ENCODE results near the gene ALG1L2. TPM values are rescaled to one million over a fixed set of nuclear protein-coding genes. Genes with fewer than 3 reads are reported as not detected.
"Not testable (repeated sequence)": the region's sequence is repeated elsewhere in the genome, so short reads cannot be mapped to it uniquely, and the experiment has no call there.

The ALG1L2 gene
- polyA plus RNA-seq, 1 of the 3 experiments (the other 2 are of a cell fraction): not detected

DNA sequence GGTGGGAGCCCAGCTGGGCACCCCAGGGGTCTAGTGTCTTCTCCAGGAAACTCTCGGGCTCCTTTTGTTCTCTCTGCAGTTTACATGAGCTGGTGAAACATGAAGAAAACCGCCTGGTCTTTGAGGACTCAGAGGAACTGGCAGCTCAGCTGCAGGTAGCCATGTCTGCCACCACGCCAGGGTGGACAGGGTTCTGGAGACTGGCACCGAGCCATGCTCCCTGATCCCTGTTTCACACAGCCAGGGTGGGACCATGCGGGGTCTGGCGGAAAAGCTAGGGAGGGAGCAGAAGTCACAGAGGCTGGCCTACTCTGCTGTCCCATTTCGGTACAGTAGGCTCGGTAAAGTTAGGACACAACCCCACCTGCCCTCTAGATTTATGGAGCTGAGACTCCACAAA is 15.5 kb downstream of the ALG1L2 start:
- 82% methylated on average over 6 of the region's 8 CpGs for WGBS (ENCODE audit: low lambda C conversion rate)
- CTCF ChIA-PET: interaction anchor here (1.0 to 13.8 kb wide), 2 partner anchors 94 to 154 kb away, joined by 4 to 146 read pairs; no protein-coding TSS in a partner anchor
- POLR2A ChIA-PET: not testable (repeated sequence)

DNA sequence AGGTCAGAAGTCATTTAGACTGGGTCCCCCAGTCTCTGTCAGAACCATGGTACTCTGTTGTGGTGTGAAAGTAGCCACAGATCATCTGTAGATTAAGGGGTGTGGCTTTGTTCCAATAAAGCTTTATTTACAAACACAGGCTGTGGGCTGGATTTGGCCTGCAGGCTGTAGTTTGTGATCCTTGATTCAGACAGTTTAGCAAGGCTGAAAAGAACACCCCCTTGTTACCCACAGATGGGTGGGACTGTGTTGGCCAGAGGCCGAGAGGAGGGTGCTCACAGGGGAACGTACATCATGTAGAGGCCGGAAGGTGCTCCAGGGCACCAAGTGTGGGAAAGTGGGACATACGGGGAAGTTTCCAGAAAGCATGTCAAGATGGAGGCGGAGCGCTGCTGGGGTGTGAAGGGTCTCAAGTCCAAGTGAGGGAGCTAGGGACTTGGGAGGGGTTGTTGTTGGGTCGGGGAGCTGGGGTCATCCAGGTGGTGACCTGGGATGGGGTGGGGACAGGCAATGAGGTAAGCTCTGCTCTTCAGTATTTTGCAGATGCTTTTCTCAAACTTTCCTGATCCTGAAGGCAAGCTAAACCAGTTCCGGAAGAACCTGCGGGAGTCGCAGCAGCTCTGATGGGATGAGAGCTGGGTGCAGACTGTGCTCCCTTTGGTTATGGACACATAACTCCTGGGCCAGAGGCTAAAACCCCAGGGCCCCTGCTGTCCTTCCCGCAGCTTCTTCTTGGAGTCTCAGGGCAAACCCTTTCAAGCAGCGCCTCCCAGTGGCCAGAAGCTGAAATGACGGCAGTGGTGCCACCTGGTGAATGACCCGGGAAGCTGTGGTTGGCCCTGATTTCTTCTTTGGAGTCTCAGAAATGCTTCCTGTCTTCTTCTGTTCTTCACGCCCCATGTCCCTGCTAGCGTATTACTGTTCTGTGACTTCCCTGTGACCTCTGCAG is 16.3 kb downstream of the ALG1L2 start:
- H3K9me3 ChIP-seq; POLR2A ChIA-PET; H3K9me2 ChIP-seq; H3K79me2 ChIP-seq (ENCODE audit: insufficient read depth); H3K4me3 ChIP-seq (ENCODE audit: low read depth in 2 of 2, low read length in 1 of 2); H3K27me3 ChIP-seq (ENCODE audit: insufficient read depth); H3K36me3 ChIP-seq (replicated peaks in 1 of 2; ENCODE audit: control insufficient read depth in 1 of 2, insufficient read depth in 2 of 2, low read length in 1 of 2); H3K27ac ChIP-seq (ENCODE audit: low read depth in 2 of 2, low read length in 1 of 2); DNase-seq; H4K20me1 ChIP-seq (ENCODE audit: insufficient read depth); H3F3A ChIP-seq (replicated peaks; ENCODE audit: insufficient read depth); H2AFZ ChIP-seq (ENCODE audit: low read depth); H3K4me1 ChIP-seq (ENCODE audit: control insufficient read depth in 1 of 2, insufficient read depth in 2 of 2, low read depth in 1 of 2, low read length in 1 of 2); H3K9ac ChIP-seq; H3K4me2 ChIP-seq: not testable (repeated sequence)
- TF ChIP-seq, protein P1, sequence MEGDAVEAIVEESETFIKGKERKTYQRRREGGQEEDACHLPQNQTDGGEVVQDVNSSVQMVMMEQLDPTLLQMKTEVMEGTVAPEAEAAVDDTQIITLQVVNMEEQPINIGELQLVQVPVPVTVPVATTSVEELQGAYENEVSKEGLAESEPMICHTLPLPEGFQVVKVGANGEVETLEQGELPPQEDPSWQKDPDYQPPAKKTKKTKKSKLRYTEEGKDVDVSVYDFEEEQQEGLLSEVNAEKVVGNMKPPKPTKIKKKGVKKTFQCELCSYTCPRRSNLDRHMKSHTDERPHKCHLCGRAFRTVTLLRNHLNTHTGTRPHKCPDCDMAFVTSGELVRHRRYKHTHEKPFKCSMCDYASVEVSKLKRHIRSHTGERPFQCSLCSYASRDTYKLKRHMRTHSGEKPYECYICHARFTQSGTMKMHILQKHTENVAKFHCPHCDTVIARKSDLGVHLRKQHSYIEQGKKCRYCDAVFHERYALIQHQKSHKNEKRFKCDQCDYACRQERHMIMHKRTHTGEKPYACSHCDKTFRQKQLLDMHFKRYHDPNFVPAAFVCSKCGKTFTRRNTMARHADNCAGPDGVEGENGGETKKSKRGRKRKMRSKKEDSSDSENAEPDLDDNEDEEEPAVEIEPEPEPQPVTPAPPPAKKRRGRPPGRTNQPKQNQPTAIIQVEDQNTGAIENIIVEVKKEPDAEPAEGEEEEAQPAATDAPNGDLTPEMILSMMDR (IDR thresholded peaks at IDR 0.05): peak; percentile 61
- CTCF ChIA-PET: interaction anchor here (0.6 to 13.8 kb wide), 2 partner anchors 135 to 155 kb away, joined by 3 to 146 read pairs; no protein-coding TSS in a partner anchor
- 45% methylated on average over 12 of the region's 16 CpGs for WGBS (ENCODE audit: low lambda C conversion rate)

More for the DNA sequence above, 15.5 kb downstream of the ALG1L2 start:
- H3K9me2 ChIP-seq; H3K79me2 ChIP-seq (ENCODE audit: insufficient read depth); H3K4me3 ChIP-seq (ENCODE audit: low read depth in 2 of 2, low read length in 1 of 2); H3K9ac ChIP-seq; H3K36me3 ChIP-seq (replicated peaks in 1 of 2; ENCODE audit: control insufficient read depth in 1 of 2, insufficient read depth in 2 of 2, low read length in 1 of 2); H3K9me3 ChIP-seq; H3K4me1 ChIP-seq (ENCODE audit: control insufficient read depth in 1 of 2, insufficient read depth in 2 of 2, low read depth in 1 of 2, low read length in 1 of 2); H2AFZ ChIP-seq (ENCODE audit: low read depth); H3K27ac ChIP-seq (ENCODE audit: low read depth in 2 of 2, low read length in 1 of 2); H3F3A ChIP-seq (replicated peaks; ENCODE audit: insufficient read depth); DNase-seq; H4K20me1 ChIP-seq (ENCODE audit: insufficient read depth); H3K27me3 ChIP-seq (ENCODE audit: insufficient read depth); H3K4me2 ChIP-seq: not testable (repeated sequence)

- H3K27ac ChIP-seq (ENCODE audit: low read depth in 2 of 2, low read length in 1 of 2); POLR2A ChIA-PET; H3K4me2 ChIP-seq; H2AFZ ChIP-seq (ENCODE audit: low read depth); H3K27me3 ChIP-seq (ENCODE audit: insufficient read depth); H3K9ac ChIP-seq; H3K9me3 ChIP-seq; DNase-seq; H3F3A ChIP-seq (replicated peaks; ENCODE audit: insufficient read depth); H3K36me3 ChIP-seq (replicated peaks in 1 of 2; ENCODE audit: control insufficient read depth in 1 of 2, insufficient read depth in 2 of 2, low read length in 1 of 2); H3K9me2 ChIP-seq; H3K79me2 ChIP-seq (ENCODE audit: insufficient read depth); H3K4me1 ChIP-seq (ENCODE audit: control insufficient read depth in 1 of 2, insufficient read depth in 2 of 2, low read depth in 1 of 2, low read length in 1 of 2); H3K4me3 ChIP-seq (ENCODE audit: low read depth in 2 of 2, low read length in 1 of 2); H4K20me1 ChIP-seq (ENCODE audit: insufficient read depth): not testable (repeated sequence)
- CTCF ChIA-PET: interaction anchor here (0.6 to 13.8 kb wide), 2 partner anchors 136 to 156 kb away, joined by 3 to 146 read pairs; no protein-coding TSS in a partner anchor
- 60% methylated on average over 19 of the region's 19 CpGs for WGBS (ENCODE audit: low lambda C conversion rate)
Measured at GRCh38 chr3:130098639-130099385, 17.2 kb downstream of the ALG1L2 start.

DNA sequence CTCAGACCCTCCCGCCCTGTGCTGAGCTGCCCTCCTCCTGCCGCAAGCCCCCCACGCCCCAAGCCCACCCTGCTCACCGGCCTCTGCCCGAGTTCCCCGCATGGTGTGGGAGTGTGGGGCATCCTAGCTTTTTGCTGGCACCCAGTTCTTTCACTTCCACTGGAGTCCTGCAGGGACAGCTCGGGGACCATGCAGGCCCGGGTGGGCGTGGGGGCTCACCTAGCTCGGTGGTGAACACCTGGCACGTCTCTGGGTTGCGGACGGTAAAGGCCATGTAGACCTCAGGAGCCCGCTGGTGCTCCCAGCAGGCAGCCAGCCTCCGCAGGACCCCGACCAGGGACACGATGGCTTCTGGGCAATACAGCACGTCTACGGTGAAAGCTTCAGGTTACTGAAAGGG is 20.9 kb downstream of the ALG1L2 start:
- not testable (repeated sequence) for H2AFZ ChIP-seq (ENCODE audit: low read depth)

GRCh38 chr3:130104191-130104590 is 22.6 kb downstream of the ALG1L2 start:
- H3K79me2 ChIP-seq (ENCODE audit: insufficient read depth); H3K4me3 ChIP-seq (ENCODE audit: low read depth in 2 of 2, low read length in 1 of 2); H4K20me1 ChIP-seq (ENCODE audit: insufficient read depth); H3K27me3 ChIP-seq (ENCODE audit: insufficient read depth); H3K9me2 ChIP-seq; H2AFZ ChIP-seq (ENCODE audit: low read depth); H3K27ac ChIP-seq (ENCODE audit: low read depth in 2 of 2, low read length in 1 of 2); H3K36me3 ChIP-seq (replicated peaks in 1 of 2; ENCODE audit: control insufficient read depth in 1 of 2, insufficient read depth in 2 of 2, low read length in 1 of 2); H3K4me2 ChIP-seq; H3K4me1 ChIP-seq (ENCODE audit: control insufficient read depth in 1 of 2, insufficient read depth in 2 of 2, low read depth in 1 of 2, low read length in 1 of 2); POLR2A ChIA-PET; H3K9ac ChIP-seq; H3F3A ChIP-seq (replicated peaks; ENCODE audit: insufficient read depth); H3K9me3 ChIP-seq; DNase-seq: not testable (repeated sequence)
- WGBS (ENCODE audit: low lambda C conversion rate): 98% methylated on average over 11 of the region's 14 CpGs
- CTCF ChIA-PET: interaction anchor here (13.8 kb wide), 1 partner anchor 162 kb away, joined by 146 read pairs; no protein-coding TSS in a partner anchor

More for the DNA sequence above, 20.9 kb downstream of the ALG1L2 start:
- DNase-seq; H3K27ac ChIP-seq (ENCODE audit: low read depth in 2 of 2, low read length in 1 of 2); H3K79me2 ChIP-seq (ENCODE audit: insufficient read depth); H3K36me3 ChIP-seq (replicated peaks in 1 of 2; ENCODE audit: control insufficient read depth in 1 of 2, insufficient read depth in 2 of 2, low read length in 1 of 2); H4K20me1 ChIP-seq (ENCODE audit: insufficient read depth); H3K27me3 ChIP-seq (ENCODE audit: insufficient read depth); H3K4me3 ChIP-seq (ENCODE audit: low read depth in 2 of 2, low read length in 1 of 2); H3K9ac ChIP-seq; H3K9me2 ChIP-seq; H3K9me3 ChIP-seq; POLR2A ChIA-PET; H3K4me1 ChIP-seq (ENCODE audit: control insufficient read depth in 1 of 2, insufficient read depth in 2 of 2, low read depth in 1 of 2, low read length in 1 of 2); H3K4me2 ChIP-seq; H3F3A ChIP-seq (replicated peaks; ENCODE audit: insufficient read depth): not testable (repeated sequence)
- CTCF ChIA-PET: interaction anchor here (1.1 to 13.8 kb wide), 2 partner anchors 110 to 160 kb away, joined by 3 to 146 read pairs; no protein-coding TSS in a partner anchor
- 100% methylated on average over 8 of the region's 19 CpGs for WGBS (ENCODE audit: low lambda C conversion rate)

All from SK-N-SH (cell line).